Choroid plexus epithelial cell (primary cell): Measurements from ENCODE around the gene TNFAIP8L3.

Experiments
- DNase-seq: peaks from one replicate; pipeline ENCODE4 v3.0.0-alpha.2; 2010; ENCODE audit warnings: low read depth
- H3K4me3 ChIP-seq: 2 replicates; pipeline ENCODE4 v1.5.1; 2011; ENCODE audit warnings: low read depth, mild to moderate bottlenecking, control low read depth, low read length, moderate library complexity
- CTCF ChIP-seq: conservative IDR thresholded peaks from 2 replicates; pipeline ENCODE4 v1.5.1; 2011; ENCODE audit warnings: low read depth, mild to moderate bottlenecking, control low read depth, inconsistent platforms, low read length, moderate library complexity

Gene TNFAIP8L3

GRCh38 chr15:51007131-51007666 lies 87.5 kb downstream of the TNFAIP8L3 start:
- no peak overlapping the region for H3K4me3 ChIP-seq
- no peak for DNase-seq
- TF ChIP-seq CTCF: no peak
